Ecto neural progenitor cell (in vitro differentiated cells): ENCODE data around the gene UGGT1.

ENCODE experiments used
- DNase-seq: peaks from one replicate; pipeline ENCODE4 v3.0.0-alpha.2; 2018; ENCODE audit warnings: low spot score

Gene UGGT1

GRCh38 chr2:128090945-128091725, at the start of gene UGGT1:
Gene UGGT1, plus strand, starts transcription at chr2:128091200. Its CDS starts 158 bp downstream, at chr2:128091358.
- DNase-seq = peak; percentile 95

- DNase-seq = no peak
Observed at GRCh38 chr2:128041561-128041960, 49.4 kb upstream of the UGGT1 start.

GRCh38 chr2:128043041-128043440, 48.0 kb upstream of the UGGT1 start:
- DNase-seq = no peak

GRCh38 chr2:128053331-128053730, 37.7 kb upstream of the UGGT1 start:
- DNase-seq = no peak

- DNase-seq = no peak
Observed at GRCh38 chr2:128054104-128054885, 36.7 kb upstream of the UGGT1 start.

- no peak for DNase-seq
Observed at GRCh38 chr2:128057334-128057733, 33.7 kb upstream of the UGGT1 start.

- no peak for DNase-seq
Observed at GRCh38 chr2:128058114-128058513, 32.9 kb upstream of the UGGT1 start.

GRCh38 chr2:128062571-128062970, 28.4 kb upstream of the UGGT1 start:
- no peak for DNase-seq

- DNase-seq = no peak
Observed at GRCh38 chr2:128064353-128064752, 26.6 kb upstream of the UGGT1 start.

GRCh38 chr2:128069769-128070168, 21.2 kb upstream of the UGGT1 start:
- DNase-seq = no peak

GRCh38 chr2:128073278-128073677, 17.7 kb upstream of the UGGT1 start:
- DNase-seq = no peak

- no peak for DNase-seq
Observed at GRCh38 chr2:128076461-128077106, 14.4 kb upstream of the UGGT1 start.

- no peak for DNase-seq
Observed at GRCh38 chr2:128084757-128085156, 6.2 kb upstream of the UGGT1 start.

GRCh38 chr2:128086244-128086643, 4.8 kb upstream of the UGGT1 start:
- no peak for DNase-seq

GRCh38 chr2:128090575-128090944, 440 bp upstream of the UGGT1 start:
- DNase-seq = no peak

GRCh38 chr2:128091726-128092080, 703 bp downstream of the UGGT1 start:
- DNase-seq = no peak

- no peak for DNase-seq
Observed at GRCh38 chr2:128092656-128093055, 1.7 kb downstream of the UGGT1 start.

- DNase-seq = no peak
Observed at GRCh38 chr2:128093762-128094161, 2.8 kb downstream of the UGGT1 start.

- no peak for DNase-seq
Observed at GRCh38 chr2:128095201-128095600, 4.2 kb downstream of the UGGT1 start.

- no peak for DNase-seq
Observed at GRCh38 chr2:128103407-128103806, 12.4 kb downstream of the UGGT1 start.

GRCh38 chr2:128105072-128105471, 14.1 kb downstream of the UGGT1 start:
- DNase-seq = no peak

- DNase-seq = no peak
Observed at GRCh38 chr2:128108166-128108565, 17.2 kb downstream of the UGGT1 start.

- no peak for DNase-seq
Observed at GRCh38 chr2:128109243-128109642, 18.2 kb downstream of the UGGT1 start.
